Measurements from ENCODE around the gene NFAM1.

The NFAM1 gene

DNA sequence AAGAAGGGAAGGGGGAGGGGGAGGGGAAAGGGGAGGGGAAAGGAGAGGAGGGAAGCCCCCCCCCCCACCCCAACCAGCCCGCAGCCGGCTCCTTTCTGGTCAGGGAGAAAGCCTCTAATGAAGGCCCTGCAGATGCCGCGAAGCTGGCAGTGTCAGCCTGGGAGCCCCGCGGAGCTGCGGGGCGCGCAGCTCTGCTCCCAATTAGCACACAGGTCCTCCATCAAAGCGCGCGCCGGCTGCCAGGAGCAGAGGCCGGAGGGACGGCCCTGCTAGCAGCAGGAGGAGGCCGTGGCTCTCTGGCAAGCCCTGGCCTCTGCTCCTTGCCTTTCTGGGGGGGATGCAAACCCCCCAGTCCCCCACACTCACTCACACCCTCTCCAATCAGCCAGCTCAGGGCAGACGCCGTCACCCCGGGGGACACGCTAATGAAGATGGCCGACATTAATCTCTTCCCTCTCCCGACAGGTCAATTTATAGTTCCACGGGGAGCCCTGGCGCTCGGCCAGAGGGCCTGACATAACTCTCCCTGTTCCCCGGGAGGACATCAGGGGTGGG is 91.3 kb downstream of the NFAM1 start (continued):
- TF ChIP-seq ZNF148 (tag by site-specific recombination; IDR thresholded peaks at IDR 0.05; ENCODE audit: borderline replicate concordance): no peak
- no peak for TF ChIP-seq ZNF677 (tag by site-specific recombination; IDR thresholded peaks at IDR 0.05)
- TF ChIP-seq ZBTB8A (tag by site-specific recombination; IDR thresholded peaks at IDR 0.05): peak; percentile 35
- TF ChIP-seq ZNF121 (tag by site-specific recombination; IDR thresholded peaks at IDR 0.05): no peak
- TF ChIP-seq ZNF37A (tag by site-specific recombination; IDR thresholded peaks at IDR 0.05): no peak
- TF ChIP-seq GLI4 (tag by site-specific recombination; IDR thresholded peaks at IDR 0.05): no peak
- no peak for TF ChIP-seq ZSCAN23 (tag by site-specific recombination; IDR thresholded peaks at IDR 0.05)
- no peak for TF ChIP-seq PRDM6 (tag by site-specific recombination; IDR thresholded peaks at IDR 0.05)
- peak; percentile 69; the same call in 1 of the 2 replicates for TF ChIP-seq KLF17 (tag by site-specific recombination; IDR thresholded peaks at IDR 0.05)
- TF ChIP-seq REPIN1 (tag by site-specific recombination; IDR thresholded peaks at IDR 0.05; ENCODE audit: low read depth): no peak
- peak; percentile 78 for TF ChIP-seq GLIS2 (tag by site-specific recombination; IDR thresholded peaks at IDR 0.05)
- no peak for TF ChIP-seq ZNF138 (tag by site-specific recombination; IDR thresholded peaks at IDR 0.05; ENCODE audit: borderline replicate concordance)
- TF ChIP-seq ZFHX2 (tag by site-specific recombination; conservative IDR thresholded peaks at IDR 0.05): no peak
- TF ChIP-seq KLF8 (tag by site-specific recombination; IDR thresholded peaks at IDR 0.05): no peak
- TF ChIP-seq, protein P1, sequence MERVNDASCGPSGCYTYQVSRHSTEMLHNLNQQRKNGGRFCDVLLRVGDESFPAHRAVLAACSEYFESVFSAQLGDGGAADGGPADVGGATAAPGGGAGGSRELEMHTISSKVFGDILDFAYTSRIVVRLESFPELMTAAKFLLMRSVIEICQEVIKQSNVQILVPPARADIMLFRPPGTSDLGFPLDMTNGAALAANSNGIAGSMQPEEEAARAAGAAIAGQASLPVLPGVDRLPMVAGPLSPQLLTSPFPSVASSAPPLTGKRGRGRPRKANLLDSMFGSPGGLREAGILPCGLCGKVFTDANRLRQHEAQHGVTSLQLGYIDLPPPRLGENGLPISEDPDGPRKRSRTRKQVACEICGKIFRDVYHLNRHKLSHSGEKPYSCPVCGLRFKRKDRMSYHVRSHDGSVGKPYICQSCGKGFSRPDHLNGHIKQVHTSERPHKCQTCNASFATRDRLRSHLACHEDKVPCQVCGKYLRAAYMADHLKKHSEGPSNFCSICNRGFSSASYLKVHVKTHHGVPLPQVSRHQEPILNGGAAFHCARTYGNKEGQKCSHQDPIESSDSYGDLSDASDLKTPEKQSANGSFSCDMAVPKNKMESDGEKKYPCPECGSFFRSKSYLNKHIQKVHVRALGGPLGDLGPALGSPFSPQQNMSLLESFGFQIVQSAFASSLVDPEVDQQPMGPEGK (tag by site-specific recombination; IDR thresholded peaks at IDR 0.05): peak; percentile 87
- TF ChIP-seq ZNF707 (tag by site-specific recombination; IDR thresholded peaks at IDR 0.05): no peak
- 0 out of 2 replicates have a peak, but pooled peaks have one; percentile 35 for TF ChIP-seq BCL11B (tag by site-specific recombination; IDR thresholded peaks at IDR 0.05; ENCODE audit: low read depth)
- peak; percentile 88 for TF ChIP-seq GLIS1 (tag by site-specific recombination; IDR thresholded peaks at IDR 0.05)
- TF ChIP-seq ZNF529 (tag by site-specific recombination; IDR thresholded peaks at IDR 0.05; ENCODE audit: insufficient replicate concordance): no peak
- peak; percentile 52 for TF ChIP-seq ZBTB26 (tag by site-specific recombination; optimal IDR thresholded peaks at IDR 0.05)
- TF ChIP-seq KLF16 (tag by site-specific recombination; IDR thresholded peaks at IDR 0.05): no peak
- TF ChIP-seq ZNF558 (tag by site-specific recombination; IDR thresholded peaks at IDR 0.05): no peak
- TF ChIP-seq ZNF174 (tag by site-specific recombination; IDR thresholded peaks at IDR 0.05): no peak
- TF ChIP-seq ZNF324 (tag by site-specific recombination; IDR thresholded peaks at IDR 0.05): 0 out of 2 replicates have a peak, but pooled peaks have one; percentile 32
- peak; percentile 77 for TF ChIP-seq IKZF3 (tag by site-specific recombination; IDR thresholded peaks at IDR 0.05)
- no peak for TF ChIP-seq ZNF561 (tag by site-specific recombination; IDR thresholded peaks at IDR 0.05; ENCODE audit: borderline replicate concordance)
- no peak for TF ChIP-seq ZNF548 (tag by site-specific recombination; IDR thresholded peaks at IDR 0.05)
- TF ChIP-seq ZNF175 (tag by site-specific recombination; IDR thresholded peaks at IDR 0.05): no peak
- TF ChIP-seq MYNN (tag by site-specific recombination; IDR thresholded peaks at IDR 0.05; ENCODE audit: borderline replicate concordance): no peak
- TF ChIP-seq INSM2 (tag by site-specific recombination; IDR thresholded peaks at IDR 0.05): no peak; the same call in none of the 2 replicates

Measured in HEK293 (cell line).